K562 (cell line): Measurements from ENCODE around the gene RIC8B.

Experiments
- LEF1 ChIP-seq: fragments of 450-650 bp; IDR thresholded peaks from 2 replicates; pipeline ENCODE4 v1.6.1; 2016; ENCODE audit warnings: mild to moderate bottlenecking
- MLX ChIP-seq, 2 experiments: fragments of 450-650 bp in 1 of 2; sonication (generic) in 1 of 2; formaldehyde crosslinking; conservative IDR thresholded peaks; 2 replicates each; pipeline versions ENCODE4 v1.4.0 to v1.8.1; 2020 to 2022; ENCODE audit warnings: mild to moderate bottlenecking in 1 of 2, missing genetic modification reagents in 1 of 2
- MYC ChIP-seq, 2 experiments: fragments of 250-450 bp in 1 of 2; sonication (Bioruptor Pico) in 1 of 2; IDR thresholded peaks; 2 replicates each; pipeline versions ENCODE4 v1.5.1 to v1.6.1; 2012 to 2021; ENCODE audit warnings: low read depth in 2 of 2, borderline replicate concordance in 1 of 2, improper control_type of control experiment in 1 of 2, low read length in 1 of 2, mild to moderate bottlenecking in 1 of 2, moderate library complexity in 1 of 2
- RNF2 ChIP-seq: sonication (generic); IDR thresholded peaks from 2 replicates; pipeline ENCODE4 v1.6.1; 2016
- SAP30 ChIP-seq: fragments of 200-600 bp; sonication (generic); IDR thresholded peaks from 2 replicates; pipeline ENCODE4 v1.6.1; 2012; ENCODE audit warnings: borderline replicate concordance, low read depth, mild to moderate bottlenecking, moderate library complexity, low read length, control low read depth, inconsistent platforms; ENCODE audit not compliant: insufficient read depth, poor library complexity, severe bottlenecking
- SMAD3 ChIP-seq: fragments of 450-650 bp; formaldehyde crosslinking; conservative IDR thresholded peaks from 2 replicates; pipeline ENCODE4 v1.4.0; 2020; ENCODE audit warnings: mild to moderate bottlenecking
- ZFX ChIP-seq: sonication (generic); formaldehyde crosslinking; IDR thresholded peaks from 2 replicates; pipeline ENCODE4 v1.8.0; 2022; ENCODE audit warnings: mild to moderate bottlenecking, missing genetic modification reagents, moderate library complexity
- ZNF174 ChIP-seq: fragments of 250-450 bp; sonication (Bioruptor Pico); IDR thresholded peaks from 2 replicates; pipeline ENCODE4 v1.4.0; 2020; ENCODE audit warnings: mild to moderate bottlenecking
- ZNF253 ChIP-seq: fragments of 250-450 bp; sonication (Bioruptor Pico); conservative IDR thresholded peaks from 2 replicates; pipeline ENCODE4 v1.6.1; 2021; ENCODE audit warnings: mild to moderate bottlenecking
- ZNF75A ChIP-seq: fragments of 450-650 bp; formaldehyde crosslinking; IDR thresholded peaks from 2 replicates; pipeline ENCODE4 v1.4.0; 2020; ENCODE audit warnings: mild to moderate bottlenecking
- TF ChIP-seq, protein P1 (sequence below), 3 experiments: IDR thresholded peaks in 2 of 3; conservative IDR thresholded peaks in 1 of 3; 2 replicates each; pipeline ENCODE4 v1.5.1; 2011 to 2012; ENCODE audit warnings: low read length in 3 of 3, mild to moderate bottlenecking in 3 of 3, control low read depth in 2 of 3, improper control_type of control experiment in 1 of 3, inconsistent platforms in 1 of 3, low read depth in 1 of 3, mixed read lengths in 1 of 3, moderate library complexity in 1 of 3; ENCODE audit not compliant: insufficient read depth in 2 of 3
- TF ChIP-seq, protein P2 (sequence below): fragments of 250-450 bp; sonication (Bioruptor Pico); IDR thresholded peaks from 2 replicates; pipeline ENCODE4 v1.4.0; 2020; ENCODE audit warnings: mild to moderate bottlenecking, moderate library complexity
- TF ChIP-seq, protein P3 (sequence below): sonication (generic); formaldehyde crosslinking; IDR thresholded peaks from 2 replicates; pipeline ENCODE4 v1.8.0; 2022; ENCODE audit warnings: missing genetic modification reagents, mild to moderate bottlenecking, moderate library complexity, borderline replicate concordance

- no peak for TF ChIP-seq MLX (CRISPR knock-in tag; conservative IDR thresholded peaks at IDR 0.05)
- TF ChIP-seq LEF1: no peak
- no peak for TF ChIP-seq ZNF174
- TF ChIP-seq, protein P1, sequence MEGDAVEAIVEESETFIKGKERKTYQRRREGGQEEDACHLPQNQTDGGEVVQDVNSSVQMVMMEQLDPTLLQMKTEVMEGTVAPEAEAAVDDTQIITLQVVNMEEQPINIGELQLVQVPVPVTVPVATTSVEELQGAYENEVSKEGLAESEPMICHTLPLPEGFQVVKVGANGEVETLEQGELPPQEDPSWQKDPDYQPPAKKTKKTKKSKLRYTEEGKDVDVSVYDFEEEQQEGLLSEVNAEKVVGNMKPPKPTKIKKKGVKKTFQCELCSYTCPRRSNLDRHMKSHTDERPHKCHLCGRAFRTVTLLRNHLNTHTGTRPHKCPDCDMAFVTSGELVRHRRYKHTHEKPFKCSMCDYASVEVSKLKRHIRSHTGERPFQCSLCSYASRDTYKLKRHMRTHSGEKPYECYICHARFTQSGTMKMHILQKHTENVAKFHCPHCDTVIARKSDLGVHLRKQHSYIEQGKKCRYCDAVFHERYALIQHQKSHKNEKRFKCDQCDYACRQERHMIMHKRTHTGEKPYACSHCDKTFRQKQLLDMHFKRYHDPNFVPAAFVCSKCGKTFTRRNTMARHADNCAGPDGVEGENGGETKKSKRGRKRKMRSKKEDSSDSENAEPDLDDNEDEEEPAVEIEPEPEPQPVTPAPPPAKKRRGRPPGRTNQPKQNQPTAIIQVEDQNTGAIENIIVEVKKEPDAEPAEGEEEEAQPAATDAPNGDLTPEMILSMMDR (IDR thresholded peaks at IDR 0.05 in 2 of 3, conservative IDR thresholded peaks at IDR 0.05 in 1 of 3; ENCODE audit: insufficient read depth in 2 of 3, low read depth in 1 of 3, low read length in 3 of 3): peak; percentile 55 to 68 (median 59)
- TF ChIP-seq ZNF253 (CRISPR knock-in tag): no peak
- no peak for TF ChIP-seq ZNF75A (CRISPR knock-in tag)
- no peak for TF ChIP-seq SMAD3 (CRISPR knock-in tag)
- TF ChIP-seq SAP30: no peak
- TF ChIP-seq RNF2: no peak
- TF ChIP-seq, protein P2, sequence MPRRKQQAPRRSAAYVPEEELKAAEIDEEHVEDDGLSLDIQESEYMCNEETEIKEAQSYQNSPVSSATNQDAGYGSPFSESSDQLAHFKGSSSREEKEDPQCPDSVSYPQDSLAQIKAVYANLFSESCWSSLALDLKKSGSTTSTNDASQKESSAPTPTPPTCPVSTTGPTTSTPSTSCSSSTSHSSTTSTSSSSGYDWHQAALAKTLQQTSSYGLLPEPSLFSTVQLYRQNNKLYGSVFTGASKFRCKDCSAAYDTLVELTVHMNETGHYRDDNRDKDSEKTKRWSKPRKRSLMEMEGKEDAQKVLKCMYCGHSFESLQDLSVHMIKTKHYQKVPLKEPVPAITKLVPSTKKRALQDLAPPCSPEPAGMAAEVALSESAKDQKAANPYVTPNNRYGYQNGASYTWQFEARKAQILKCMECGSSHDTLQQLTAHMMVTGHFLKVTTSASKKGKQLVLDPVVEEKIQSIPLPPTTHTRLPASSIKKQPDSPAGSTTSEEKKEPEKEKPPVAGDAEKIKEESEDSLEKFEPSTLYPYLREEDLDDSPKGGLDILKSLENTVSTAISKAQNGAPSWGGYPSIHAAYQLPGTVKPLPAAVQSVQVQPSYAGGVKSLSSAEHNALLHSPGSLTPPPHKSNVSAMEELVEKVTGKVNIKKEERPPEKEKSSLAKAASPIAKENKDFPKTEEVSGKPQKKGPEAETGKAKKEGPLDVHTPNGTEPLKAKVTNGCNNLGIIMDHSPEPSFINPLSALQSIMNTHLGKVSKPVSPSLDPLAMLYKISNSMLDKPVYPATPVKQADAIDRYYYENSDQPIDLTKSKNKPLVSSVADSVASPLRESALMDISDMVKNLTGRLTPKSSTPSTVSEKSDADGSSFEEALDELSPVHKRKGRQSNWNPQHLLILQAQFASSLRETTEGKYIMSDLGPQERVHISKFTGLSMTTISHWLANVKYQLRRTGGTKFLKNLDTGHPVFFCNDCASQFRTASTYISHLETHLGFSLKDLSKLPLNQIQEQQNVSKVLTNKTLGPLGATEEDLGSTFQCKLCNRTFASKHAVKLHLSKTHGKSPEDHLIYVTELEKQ (CRISPR knock-in tag): no peak
- TF ChIP-seq MYC (IDR thresholded peaks at IDR 0.05; ENCODE audit: low read depth, low read length): no peak
- TF ChIP-seq MYC (CRISPR knock-in tag; IDR thresholded peaks at IDR 0.05; ENCODE audit: borderline replicate concordance, low read depth): no peak
- no peak for TF ChIP-seq ZFX (CRISPR knock-in tag)
- TF ChIP-seq, protein P3, sequence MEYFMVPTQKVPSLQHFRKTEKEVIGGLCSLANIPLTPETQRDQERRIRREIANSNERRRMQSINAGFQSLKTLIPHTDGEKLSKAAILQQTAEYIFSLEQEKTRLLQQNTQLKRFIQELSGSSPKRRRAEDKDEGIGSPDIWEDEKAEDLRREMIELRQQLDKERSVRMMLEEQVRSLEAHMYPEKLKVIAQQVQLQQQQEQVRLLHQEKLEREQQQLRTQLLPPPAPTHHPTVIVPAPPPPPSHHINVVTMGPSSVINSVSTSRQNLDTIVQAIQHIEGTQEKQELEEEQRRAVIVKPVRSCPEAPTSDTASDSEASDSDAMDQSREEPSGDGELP: no peak
These were observed 144.3 kb downstream of the RIC8B start for GRCh38 chr12:106918746-106919145.
